ENCODE measurements around the gene HINFP.

The HINFP gene

GRCh38 chr11:119111361-119111925 is 9.9 kb upstream of the HINFP start:
- DNase-seq (ENCODE audit: low read depth in 1 of 2, low spot score in 1 of 2), result no peak

GRCh38 chr11:119112314-119113020 is 8.9 kb upstream of the HINFP start:
- Histone ChIP-seq H3K27me3 (ENCODE audit: insufficient read depth, poor library complexity, severe bottlenecking) (no peaks in the 10 kb centered on the region), H3K4me3 (replicated peaks; ENCODE audit: insufficient read depth, low read length) (no peak overlapping the region), H3K27ac (replicated peaks) (no peak overlapping the region)
- TF ChIP-seq SPI1 (IDR thresholded peaks at IDR 0.05; ENCODE audit: borderline replicate concordance, low read depth) (no peak), CTCF (IDR thresholded peaks at IDR 0.05; ENCODE audit: insufficient read depth, low read length) (no peak)
- DNase-seq (ENCODE audit: low read depth in 1 of 2, low spot score in 1 of 2), result no peak

More at GRCh38 chr11:119111361-119111925, 9.9 kb upstream of the HINFP start:
- Histone ChIP-seq H3K27me3 (ENCODE audit: insufficient read depth, poor library complexity, severe bottlenecking) (no peaks in the 10 kb centered on the region), H3K4me3 (replicated peaks; ENCODE audit: insufficient read depth, low read length) (no peak overlapping the region), H3K27ac (replicated peaks) (no peak overlapping the region)
- no peak for TF ChIP-seq POLR2AphosphoS5 (IDR thresholded peaks at IDR 0.05; ENCODE audit: low read depth)
- TF ChIP-seq SPI1 (IDR thresholded peaks at IDR 0.05; ENCODE audit: borderline replicate concordance, low read depth), result no peak
- TF ChIP-seq REST (IDR thresholded peaks at IDR 0.05; ENCODE audit: insufficient replicate concordance, low read depth), result no peak
- TF ChIP-seq CTCF (IDR thresholded peaks at IDR 0.05; ENCODE audit: insufficient read depth, low read length), result no peak
- TF ChIP-seq GABPA (IDR thresholded peaks at IDR 0.05; ENCODE audit: low read depth), result no peak

- no peak for DNase-seq (ENCODE audit: low read depth in 1 of 2, low spot score in 1 of 2)
- no peaks in the 10 kb centered on the region for H3K27me3 ChIP-seq (ENCODE audit: insufficient read depth, poor library complexity, severe bottlenecking)
- no peak for TF ChIP-seq POLR2AphosphoS5 (IDR thresholded peaks at IDR 0.05; ENCODE audit: low read depth)
- TF ChIP-seq SPI1 (IDR thresholded peaks at IDR 0.05; ENCODE audit: borderline replicate concordance, low read depth), result no peak
- TF ChIP-seq GABPA (IDR thresholded peaks at IDR 0.05; ENCODE audit: low read depth), result no peak
- no peak for TF ChIP-seq REST (IDR thresholded peaks at IDR 0.05; ENCODE audit: insufficient replicate concordance, low read depth)
- TF ChIP-seq CTCF (IDR thresholded peaks at IDR 0.05; ENCODE audit: insufficient read depth, low read length), result no peak
- H3K27ac ChIP-seq (replicated peaks), result no peak overlapping the region
- no peak overlapping the region for H3K4me3 ChIP-seq (replicated peaks; ENCODE audit: insufficient read depth, low read length)
Observed at GRCh38 chr11:119113716-119114115, 7.7 kb upstream of the HINFP start.

Measured in HL-60 (cell line).